Measurements from ENCODE around the gene RHBDF2.
A peak's percentile ranks its signal among the peaks of the same experiment; 100 is the strongest.

The RHBDF2 gene

GRCh38 chr17:76452660-76453430 lies 48.4 kb downstream of the RHBDF2 start, which contains the start of gene UBE2O:
Gene UBE2O, minus strand, starts transcription at chr17:76453152. Its CDS starts 11 bp downstream, at chr17:76453141.
- DNase-seq: peak in 1 of 2 experiments; percentile 40

DNA sequence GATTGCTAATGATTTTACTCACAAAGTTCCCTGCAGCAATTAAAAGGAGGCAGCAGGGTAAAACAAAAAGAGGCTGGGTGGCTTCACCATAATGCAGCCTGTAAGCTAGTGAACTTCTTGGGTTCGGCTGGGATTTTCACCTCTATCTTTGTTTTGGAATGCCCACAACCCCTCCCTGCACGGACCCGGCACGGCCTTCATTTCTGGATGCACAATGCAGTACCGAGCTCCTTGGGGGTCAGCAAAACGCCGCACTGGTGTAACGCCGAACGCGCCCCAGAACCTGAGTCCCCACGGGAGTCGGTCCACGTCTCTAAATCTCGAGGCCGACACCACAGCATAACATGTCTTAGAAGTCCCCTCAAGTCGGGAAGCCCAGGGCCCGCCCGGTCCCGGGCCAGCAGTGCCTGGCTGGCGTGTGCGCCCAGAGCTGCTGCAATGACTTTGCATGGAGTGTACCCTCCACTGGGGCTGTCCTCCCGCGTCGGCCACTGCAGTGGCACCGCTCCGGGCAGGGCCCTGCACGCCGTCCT lies 49.0 kb downstream of the RHBDF2 start:
- DNase-seq: no peak

DNA sequence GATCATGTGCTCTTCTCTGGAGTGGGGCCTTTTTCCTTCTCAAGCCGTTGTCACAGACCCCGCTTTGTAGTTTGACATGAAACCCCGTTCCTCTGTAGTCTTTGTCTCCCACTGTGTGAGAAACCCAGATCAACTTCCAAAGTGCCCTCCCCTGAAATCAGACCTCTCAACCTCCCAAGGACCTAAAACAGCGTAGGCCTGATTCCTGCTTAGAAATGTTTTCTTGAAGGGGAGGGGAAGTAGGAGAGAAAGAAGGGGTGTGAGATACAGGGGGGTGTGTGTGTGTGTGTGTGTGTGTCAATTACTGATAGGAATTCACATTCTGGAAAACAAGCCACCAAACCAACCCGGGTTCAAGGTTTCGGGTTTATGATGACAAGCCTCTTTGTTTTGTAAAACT lies 49.7 kb downstream of the RHBDF2 start:
- no peak for DNase-seq

GRCh38 chr17:76449126-76449525 lies 52.1 kb downstream of the RHBDF2 start:
- DNase-seq: no peak

GRCh38 chr17:76447931-76448652 lies 53.1 kb downstream of the RHBDF2 start:
- no peak for DNase-seq

GRCh38 chr17:76446449-76447231 lies 54.6 kb downstream of the RHBDF2 start:
- DNase-seq: no peak

DNA sequence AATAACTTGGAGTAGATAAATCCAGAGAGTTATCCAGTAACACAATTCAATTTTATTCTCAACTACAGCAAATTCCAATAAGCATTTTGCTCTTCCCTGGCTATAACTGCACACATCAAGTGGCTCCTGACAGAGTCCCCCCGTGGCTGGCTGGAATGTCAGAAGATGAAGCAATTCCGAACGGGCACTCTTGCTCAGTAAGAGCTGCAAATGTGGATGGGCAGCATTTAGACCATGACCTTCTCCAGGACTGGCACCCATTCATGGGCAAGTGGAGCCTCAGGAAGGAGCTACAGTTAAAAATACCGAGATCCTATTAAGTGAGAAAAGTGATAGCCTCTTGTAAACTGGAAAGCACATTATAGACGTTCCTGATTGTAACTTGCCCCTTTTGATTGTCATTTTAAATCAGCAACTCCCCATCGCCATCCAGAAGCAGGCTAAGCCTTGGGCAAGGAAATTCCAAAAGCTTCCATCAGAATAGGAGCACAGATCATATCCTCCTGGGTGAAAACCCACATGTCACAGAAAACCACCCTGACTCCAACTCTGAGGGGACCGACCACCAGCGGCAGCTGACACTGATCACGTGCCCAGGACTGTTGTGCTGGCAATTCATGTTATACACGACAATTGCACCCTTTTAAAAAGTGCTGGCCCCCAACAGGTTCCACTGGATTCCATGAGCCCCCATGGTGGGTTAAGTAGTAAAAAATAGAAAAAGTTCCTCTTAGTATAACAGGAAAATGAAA lies 55.4 kb downstream of the RHBDF2 start:
- DNase-seq: no peak

GRCh38 chr17:76444518-76445311 lies 56.5 kb downstream of the RHBDF2 start:
- no peak for DNase-seq

GRCh38 chr17:76442341-76443338 lies 58.6 kb downstream of the RHBDF2 start:
- no peak for DNase-seq

GRCh38 chr17:76441686-76442340 lies 59.4 kb downstream of the RHBDF2 start:
- no peak for DNase-seq

DNA sequence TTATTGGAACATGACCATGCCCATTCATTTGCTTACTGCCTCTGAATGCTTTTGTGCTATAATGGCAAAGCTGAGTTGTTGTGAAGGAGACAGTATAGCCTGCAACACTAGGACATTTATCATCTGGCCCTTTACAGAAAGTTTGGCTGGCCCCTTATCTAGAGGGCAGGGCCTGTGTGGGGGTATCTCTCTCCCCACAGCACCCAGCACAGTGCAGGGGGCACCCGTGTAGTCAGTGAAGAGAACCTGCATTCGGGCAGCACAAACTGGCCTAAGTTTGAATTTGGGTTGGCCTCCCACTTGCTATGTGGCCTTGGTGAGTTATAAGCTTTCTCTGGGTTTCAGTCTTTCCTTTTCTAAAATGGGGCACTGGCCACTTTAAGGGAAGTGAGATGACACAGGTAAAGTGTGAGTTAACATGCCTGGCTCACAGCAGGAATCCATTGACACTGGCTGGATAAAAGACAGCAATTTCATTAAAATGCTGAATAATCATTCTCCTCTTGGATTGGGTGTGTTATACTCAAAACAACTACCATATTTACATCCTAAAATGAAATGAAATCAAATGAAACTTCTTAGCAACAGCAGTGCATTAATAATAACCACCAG lies 60.4 kb downstream of the RHBDF2 start:
- no peak for DNase-seq

DNA sequence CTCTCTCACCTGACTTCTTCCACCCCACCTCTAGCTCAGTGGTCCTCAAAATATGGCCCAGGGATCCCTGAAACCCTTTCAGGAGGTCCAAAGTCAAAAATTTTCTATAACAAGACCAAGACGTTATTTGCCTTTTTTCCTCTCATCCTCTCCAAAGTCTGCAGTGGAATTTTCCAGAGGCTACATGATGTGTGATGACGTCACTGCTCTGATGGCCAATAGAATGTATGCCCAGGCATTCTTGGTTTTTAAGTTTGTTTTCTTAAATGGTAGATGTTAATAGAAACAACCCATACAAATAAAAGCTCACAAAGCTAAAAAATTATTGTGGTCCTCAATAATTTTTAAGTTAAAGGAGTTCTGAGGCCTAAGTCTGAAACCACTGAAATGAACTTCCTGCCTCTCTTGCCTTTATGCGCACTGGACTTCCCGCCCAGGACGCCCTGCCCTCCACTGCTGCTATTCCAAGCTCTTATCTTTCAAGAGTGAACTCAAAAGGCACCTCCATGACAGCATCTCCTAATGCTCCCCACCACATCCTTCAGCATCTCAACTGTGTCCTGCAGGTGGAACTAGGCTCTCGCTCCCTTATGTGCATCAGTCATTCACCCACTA lies 61.8 kb downstream of the RHBDF2 start:
- DNase-seq: no peak

DNA sequence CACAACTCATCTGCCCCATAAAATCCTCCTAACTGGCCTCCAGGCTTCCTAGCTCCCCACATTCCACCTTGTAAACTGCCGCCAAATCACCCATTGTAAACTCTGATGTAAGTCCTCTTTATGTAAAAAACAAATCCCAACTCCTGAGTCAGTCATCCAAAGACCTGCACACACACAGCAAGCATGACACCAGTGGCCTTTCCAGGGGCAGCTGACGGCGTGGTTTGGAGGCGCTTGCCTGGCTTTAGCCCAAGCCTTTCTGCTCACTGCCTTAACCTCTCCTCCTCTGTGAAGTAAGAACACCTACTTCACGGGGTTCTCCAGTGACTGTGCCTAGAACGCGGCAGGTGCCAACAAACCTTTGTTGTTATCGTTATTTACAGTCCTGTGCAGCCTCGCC lies 62.3 kb downstream of the RHBDF2 start:
- DNase-seq: no peak

DNA sequence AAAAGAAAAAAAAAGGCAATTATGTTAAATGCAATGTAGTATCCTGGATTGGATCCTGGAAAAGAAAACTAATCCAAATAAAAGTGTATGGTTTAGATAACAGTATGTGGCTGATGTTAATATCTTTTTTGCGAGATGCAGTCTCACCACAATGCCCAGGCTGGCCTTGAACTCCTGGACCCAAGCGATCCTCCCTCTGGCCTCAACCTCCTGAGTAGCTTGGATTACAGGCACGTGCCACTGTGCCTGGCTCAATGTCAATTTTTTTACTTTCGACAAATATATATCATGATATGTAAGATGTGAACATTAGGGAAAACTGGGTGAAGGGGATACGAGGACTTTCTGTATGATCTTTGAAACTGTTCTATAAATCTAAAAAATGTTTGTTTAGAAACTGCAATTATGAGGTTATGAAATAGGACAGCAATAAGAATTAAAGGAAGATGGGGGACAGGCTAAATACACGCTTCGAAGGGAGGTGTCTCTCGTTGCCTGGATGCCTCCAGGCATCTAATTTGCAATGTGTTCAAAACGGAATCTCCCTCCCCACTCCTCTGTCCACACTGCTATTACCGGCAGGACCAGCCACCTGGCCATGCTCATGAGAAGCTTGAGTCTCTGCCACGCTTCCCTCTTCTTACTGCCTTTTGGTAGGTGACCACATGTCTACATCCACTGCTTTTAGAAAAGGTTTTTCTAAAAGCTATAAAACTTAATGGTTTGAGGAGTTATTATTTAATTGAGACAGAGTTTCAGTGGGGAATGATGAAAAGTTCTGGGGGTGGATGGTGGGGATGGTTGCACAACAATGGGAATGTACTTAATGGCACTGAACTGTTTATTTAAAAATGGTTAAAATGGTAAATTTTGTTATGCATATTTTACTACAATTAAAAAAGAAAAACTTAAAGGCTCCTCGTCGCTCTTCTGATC lies 63.5 kb downstream of the RHBDF2 start:
- peak in 1 of 2 experiments; percentile 51 for DNase-seq

- no peak for DNase-seq
These were observed 65.5 kb downstream of the RHBDF2 start for GRCh38 chr17:76435751-76436150.

GRCh38 chr17:76434870-76435269 lies 66.4 kb downstream of the RHBDF2 start:
- no peak for DNase-seq

DNA sequence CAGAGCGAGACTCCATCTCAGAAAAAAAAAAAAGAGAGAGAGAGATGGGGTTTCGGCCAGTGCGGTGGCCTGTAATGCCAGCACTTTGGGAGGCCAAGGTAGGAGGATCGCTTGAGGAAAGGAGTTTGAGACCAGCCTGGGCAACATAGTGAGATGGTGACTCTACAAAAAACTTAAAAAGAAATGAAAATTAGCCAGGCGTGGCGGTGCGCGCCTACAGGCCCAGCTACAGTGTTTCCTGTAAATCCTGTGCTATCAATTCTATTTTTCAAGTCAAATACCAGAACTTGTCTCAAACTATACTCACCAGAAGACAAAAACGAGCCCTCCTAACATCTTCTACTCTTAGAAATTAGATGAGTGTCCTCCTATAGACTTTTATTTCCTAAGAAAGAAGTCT lies 67.5 kb downstream of the RHBDF2 start:
- no peak for DNase-seq
